GM12878 (cell line): ENCODE data around the gene CDON. TPM values are rescaled to one million over a fixed set of nuclear protein-coding genes. Genes with fewer than 3 reads are reported as not detected.
A peak's percentile ranks its signal among the peaks of the same experiment; 100 is the strongest.

Source experiments
- ATF3 ChIP-seq: IDR thresholded peaks from 2 replicates; pipeline ENCODE4 v1.6.1; 2011; ENCODE audit warnings: low read depth, mild to moderate bottlenecking, low read length, moderate library complexity, borderline replicate concordance; ENCODE audit errors: extremely low read depth
- ATF7 ChIP-seq: fragments of 450-650 bp; IDR thresholded peaks from 2 replicates; pipeline ENCODE4 v1.6.1; 2016; ENCODE audit warnings: low read depth, mild to moderate bottlenecking
- CBX5 ChIP-seq: sonication (generic); IDR thresholded peaks from 2 replicates; pipeline ENCODE4 v1.6.1; 2016; ENCODE audit warnings: low read depth, moderate library complexity, mild to moderate bottlenecking, inconsistent platforms
- CREM ChIP-seq: IDR thresholded peaks from 2 replicates; pipeline ENCODE4 v1.6.1; 2014; ENCODE audit warnings: antibody characterized with exemption, low read depth
- EED ChIP-seq: sonication (generic); IDR thresholded peaks from 2 replicates; pipeline ENCODE4 v1.6.1; 2016; ENCODE audit warnings: antibody characterized with exemption, low read depth
- FOXM1 ChIP-seq: IDR thresholded peaks from 2 replicates; pipeline ENCODE4 v1.6.1; 2012; ENCODE audit warnings: low read depth, mild to moderate bottlenecking, inconsistent platforms, low read length, moderate library complexity
- KAT2A ChIP-seq: conservative IDR thresholded peaks from 2 replicates; pipeline ENCODE4 v1.6.1; 2011; ENCODE audit warnings: low read depth, low read length; ENCODE audit not compliant: control insufficient read depth
- KDM1A ChIP-seq: fragments of 200-600 bp; sonication (generic); IDR thresholded peaks from 2 replicates; pipeline ENCODE4 v1.6.1; 2016; ENCODE audit warnings: borderline replicate concordance
- MYB ChIP-seq: fragments of 150-350 bp; IDR thresholded peaks from 2 replicates; pipeline ENCODE4 v1.6.1; 2014; ENCODE audit warnings: mild to moderate bottlenecking, low read depth, low read length, borderline replicate concordance
- NFXL1 ChIP-seq: fragments of 450-650 bp; IDR thresholded peaks from 2 replicates; pipeline ENCODE4 v1.6.1; 2017; ENCODE audit warnings: antibody characterized with exemption, mild to moderate bottlenecking, borderline replicate concordance
- NFYA ChIP-seq: IDR thresholded peaks from 2 replicates; pipeline ENCODE4 v1.6.1; 2011; ENCODE audit warnings: low read depth, mild to moderate bottlenecking, low read length, improper control_type of control experiment, borderline replicate concordance
- NR2C1 ChIP-seq: fragments of 450-650 bp; IDR thresholded peaks from 2 replicates; pipeline ENCODE4 v1.6.1; 2017; ENCODE audit warnings: antibody characterized with exemption, mild to moderate bottlenecking, moderate library complexity
- RAD51 ChIP-seq: fragments of 450-650 bp; IDR thresholded peaks from 2 replicates; pipeline ENCODE4 v1.6.1; 2016; ENCODE audit warnings: moderate library complexity, mild to moderate bottlenecking, inconsistent platforms
- SRF ChIP-seq, 2 experiments: IDR thresholded peaks; 2 replicates each; pipeline ENCODE4 v1.6.1; 2011; ENCODE audit warnings: low read depth in 2 of 2, low read length in 2 of 2, mild to moderate bottlenecking in 1 of 2, moderate library complexity in 1 of 2
- STAT1 ChIP-seq: fragments of 450-650 bp; conservative IDR thresholded peaks from 2 replicates; pipeline ENCODE4 v1.6.1; 2014; ENCODE audit warnings: antibody characterized with exemption, mild to moderate bottlenecking
- USF2 ChIP-seq: IDR thresholded peaks from 2 replicates; pipeline ENCODE4 v1.6.1; 2011; ENCODE audit warnings: low read depth, low read length, improper control_type of control experiment, borderline replicate concordance
- polyA plus RNA-seq, 11 experiments: library from polyadenylated mRNA; depleted of rRNA in 4 of 11; unstranded in 6 of 11; stranded (reverse) in 5 of 11; fragments of >200 nt; fragmentation: Nextera tagmentation in 4 of 11; fragmentation: Illumina TruSeq in 1 of 11; extraction: Ambion mirVana in 4 of 11; extraction: Trizol in 1 of 11; gene quantifications; 1 replicate in 1 of 11; 2 replicates in 10 of 11; pipeline versions ENCODE4 v1.2.1 to v1.2.3, GENCODE V29; 2011 to 2016; ENCODE audit warnings: inconsistent platforms in 2 of 11, missing spikeins in 2 of 11, low read depth in 1 of 11
- total RNA-seq, 4 experiments: library from RNA; depleted of rRNA in 3 of 4; stranded (reverse); fragments of >200 nt in 3 of 4; fragmentation: Illumina TruSeq in 1 of 4; extraction: Trizol in 1 of 4; gene quantifications; 2 replicates each; pipeline versions ENCODE4 v1.2.1 to v1.2.3, GENCODE V29; 2013 to 2021
- TF ChIP-seq, protein P1 (sequence below): fragments of 150-350 bp; IDR thresholded peaks from 2 replicates; pipeline ENCODE4 v1.6.1; 2014; ENCODE audit warnings: mild to moderate bottlenecking, low read depth, low read length
- TF ChIP-seq, protein P2 (sequence below): fragments of 450-650 bp; IDR thresholded peaks from 2 replicates; pipeline ENCODE4 v1.6.1; 2017; ENCODE audit warnings: mild to moderate bottlenecking, moderate library complexity
- TF ChIP-seq, protein P3 (sequence below): IDR thresholded peaks from 2 replicates; pipeline ENCODE4 v1.6.1; 2012; ENCODE audit warnings: mild to moderate bottlenecking, low read depth, low read length

The CDON gene
- total and polyA plus RNA-seq, 10 of the 15 experiments (the other 5 are each of a cell fraction or from before 2014, with no cell fraction given), result 0.07 to 4.2 (median 0.36) TPM

GRCh38 chr11:126062679-126063506, at the start of gene CDON (continued):
- TF ChIP-seq RAD51 (no peak), SRF (IDR thresholded peaks at IDR 0.05; ENCODE audit: low read depth in 2 of 2, low read length in 2 of 2) (no peak), FOXM1 (no peak), USF2 (no peak), STAT1 (peak; percentile 98), ATF3 (no peak), NR2C1 (peak; percentile 67), CBX5 (no peak), EED (no peak), NFXL1 (no peak), MYB (no peak), NFYA (no peak), KDM1A (no peak), ATF7 (peak; percentile 100), KAT2A (no peak), CREM (0 out of 2 replicates have a peak, but pooled peaks have one; percentile 43)
- TF ChIP-seq, protein P1, sequence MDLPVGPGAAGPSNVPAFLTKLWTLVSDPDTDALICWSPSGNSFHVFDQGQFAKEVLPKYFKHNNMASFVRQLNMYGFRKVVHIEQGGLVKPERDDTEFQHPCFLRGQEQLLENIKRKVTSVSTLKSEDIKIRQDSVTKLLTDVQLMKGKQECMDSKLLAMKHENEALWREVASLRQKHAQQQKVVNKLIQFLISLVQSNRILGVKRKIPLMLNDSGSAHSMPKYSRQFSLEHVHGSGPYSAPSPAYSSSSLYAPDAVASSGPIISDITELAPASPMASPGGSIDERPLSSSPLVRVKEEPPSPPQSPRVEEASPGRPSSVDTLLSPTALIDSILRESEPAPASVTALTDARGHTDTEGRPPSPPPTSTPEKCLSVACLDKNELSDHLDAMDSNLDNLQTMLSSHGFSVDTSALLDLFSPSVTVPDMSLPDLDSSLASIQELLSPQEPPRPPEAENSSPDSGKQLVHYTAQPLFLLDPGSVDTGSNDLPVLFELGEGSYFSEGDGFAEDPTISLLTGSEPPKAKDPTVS, result no peak
- TF ChIP-seq, protein P2, sequence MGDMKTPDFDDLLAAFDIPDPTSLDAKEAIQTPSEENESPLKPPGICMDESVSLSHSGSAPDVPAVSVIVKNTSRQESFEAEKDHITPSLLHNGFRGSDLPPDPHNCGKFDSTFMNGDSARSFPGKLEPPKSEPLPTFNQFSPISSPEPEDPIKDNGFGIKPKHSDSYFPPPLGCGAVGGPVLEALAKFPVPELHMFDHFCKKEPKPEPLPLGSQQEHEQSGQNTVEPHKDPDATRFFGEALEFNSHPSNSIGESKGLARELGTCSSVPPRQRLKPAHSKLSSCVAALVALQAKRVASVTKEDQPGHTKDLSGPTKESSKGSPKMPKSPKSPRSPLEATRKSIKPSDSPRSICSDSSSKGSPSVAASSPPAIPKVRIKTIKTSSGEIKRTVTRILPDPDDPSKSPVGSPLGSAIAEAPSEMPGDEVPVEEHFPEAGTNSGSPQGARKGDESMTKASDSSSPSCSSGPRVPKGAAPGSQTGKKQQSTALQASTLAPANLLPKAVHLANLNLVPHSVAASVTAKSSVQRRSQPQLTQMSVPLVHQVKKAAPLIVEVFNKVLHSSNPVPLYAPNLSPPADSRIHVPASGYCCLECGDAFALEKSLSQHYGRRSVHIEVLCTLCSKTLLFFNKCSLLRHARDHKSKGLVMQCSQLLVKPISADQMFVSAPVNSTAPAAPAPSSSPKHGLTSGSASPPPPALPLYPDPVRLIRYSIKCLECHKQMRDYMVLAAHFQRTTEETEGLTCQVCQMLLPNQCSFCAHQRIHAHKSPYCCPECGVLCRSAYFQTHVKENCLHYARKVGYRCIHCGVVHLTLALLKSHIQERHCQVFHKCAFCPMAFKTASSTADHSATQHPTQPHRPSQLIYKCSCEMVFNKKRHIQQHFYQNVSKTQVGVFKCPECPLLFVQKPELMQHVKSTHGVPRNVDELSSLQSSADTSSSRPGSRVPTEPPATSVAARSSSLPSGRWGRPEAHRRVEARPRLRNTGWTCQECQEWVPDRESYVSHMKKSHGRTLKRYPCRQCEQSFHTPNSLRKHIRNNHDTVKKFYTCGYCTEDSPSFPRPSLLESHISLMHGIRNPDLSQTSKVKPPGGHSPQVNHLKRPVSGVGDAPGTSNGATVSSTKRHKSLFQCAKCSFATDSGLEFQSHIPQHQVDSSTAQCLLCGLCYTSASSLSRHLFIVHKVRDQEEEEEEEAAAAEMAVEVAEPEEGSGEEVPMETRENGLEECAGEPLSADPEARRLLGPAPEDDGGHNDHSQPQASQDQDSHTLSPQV, result no peak
- TF ChIP-seq, protein P3, sequence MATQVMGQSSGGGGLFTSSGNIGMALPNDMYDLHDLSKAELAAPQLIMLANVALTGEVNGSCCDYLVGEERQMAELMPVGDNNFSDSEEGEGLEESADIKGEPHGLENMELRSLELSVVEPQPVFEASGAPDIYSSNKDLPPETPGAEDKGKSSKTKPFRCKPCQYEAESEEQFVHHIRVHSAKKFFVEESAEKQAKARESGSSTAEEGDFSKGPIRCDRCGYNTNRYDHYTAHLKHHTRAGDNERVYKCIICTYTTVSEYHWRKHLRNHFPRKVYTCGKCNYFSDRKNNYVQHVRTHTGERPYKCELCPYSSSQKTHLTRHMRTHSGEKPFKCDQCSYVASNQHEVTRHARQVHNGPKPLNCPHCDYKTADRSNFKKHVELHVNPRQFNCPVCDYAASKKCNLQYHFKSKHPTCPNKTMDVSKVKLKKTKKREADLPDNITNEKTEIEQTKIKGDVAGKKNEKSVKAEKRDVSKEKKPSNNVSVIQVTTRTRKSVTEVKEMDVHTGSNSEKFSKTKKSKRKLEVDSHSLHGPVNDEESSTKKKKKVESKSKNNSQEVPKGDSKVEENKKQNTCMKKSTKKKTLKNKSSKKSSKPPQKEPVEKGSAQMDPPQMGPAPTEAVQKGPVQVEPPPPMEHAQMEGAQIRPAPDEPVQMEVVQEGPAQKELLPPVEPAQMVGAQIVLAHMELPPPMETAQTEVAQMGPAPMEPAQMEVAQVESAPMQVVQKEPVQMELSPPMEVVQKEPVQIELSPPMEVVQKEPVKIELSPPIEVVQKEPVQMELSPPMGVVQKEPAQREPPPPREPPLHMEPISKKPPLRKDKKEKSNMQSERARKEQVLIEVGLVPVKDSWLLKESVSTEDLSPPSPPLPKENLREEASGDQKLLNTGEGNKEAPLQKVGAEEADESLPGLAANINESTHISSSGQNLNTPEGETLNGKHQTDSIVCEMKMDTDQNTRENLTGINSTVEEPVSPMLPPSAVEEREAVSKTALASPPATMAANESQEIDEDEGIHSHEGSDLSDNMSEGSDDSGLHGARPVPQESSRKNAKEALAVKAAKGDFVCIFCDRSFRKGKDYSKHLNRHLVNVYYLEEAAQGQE, result no peak
